ENCODE results near the gene DSTN. TPM values are rescaled to one million over a fixed set of nuclear protein-coding genes. Genes with fewer than 3 reads are reported as not detected.
"Not testable (repeated sequence)": the region's sequence is repeated elsewhere in the genome, so short reads cannot be mapped to it uniquely, and the experiment has no call there.

The DSTN gene
- total RNA-seq, 1 donor, result 27.6 TPM

DNA sequence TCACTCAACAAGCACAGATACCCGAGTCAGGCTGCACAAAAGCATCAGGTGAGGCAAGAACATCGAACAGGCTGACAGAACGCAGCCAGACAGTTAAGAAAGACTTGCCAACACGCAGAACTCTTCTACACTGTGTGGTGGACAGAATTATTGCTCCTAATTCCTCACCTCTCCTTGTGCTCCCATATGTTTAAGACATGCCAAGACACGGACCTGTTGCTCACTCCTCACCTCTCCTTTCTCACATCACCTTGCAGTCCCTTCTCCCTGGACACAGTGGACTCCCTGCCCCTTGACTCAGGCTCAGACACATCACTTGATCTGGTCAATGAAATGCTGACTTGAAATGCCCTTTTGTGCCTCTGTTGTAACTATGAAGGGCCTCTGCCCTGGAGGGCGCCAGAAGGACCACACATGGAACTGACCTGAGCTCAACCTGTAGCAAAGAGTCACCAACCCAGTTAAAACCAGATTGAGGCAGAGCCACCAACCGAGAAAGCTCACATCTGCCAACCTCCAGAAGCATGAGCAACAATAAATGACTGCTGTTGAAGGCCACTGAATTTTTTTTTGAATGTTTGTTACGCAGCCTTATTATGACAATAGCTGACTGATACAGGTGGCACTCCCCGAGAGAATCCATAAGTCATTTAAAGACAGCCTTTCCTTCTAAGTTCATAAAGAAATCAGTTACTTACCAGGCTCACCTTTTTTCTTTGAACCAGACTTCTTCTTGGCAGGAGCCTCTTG is 88.2 kb downstream of the DSTN start:
- no peak overlapping the region for H3K4me3 ChIP-seq (ENCODE audit: low read length)
- H3K27me3 ChIP-seq (ENCODE audit: insufficient read depth, low read length), result no peaks in the 10 kb centered on the region
- peaks cover 8% of the 10 kb centered on the region for H3K4me1 ChIP-seq (ENCODE audit: insufficient read depth, low read length)
- no peaks in the 10 kb centered on the region for H3K9me3 ChIP-seq (ENCODE audit: low read depth, low read length)

GRCh38 chr20:17658648-17658993 is 88.7 kb downstream of the DSTN start:
- peaks cover 8% of the 10 kb centered on the region for H3K4me1 ChIP-seq (ENCODE audit: insufficient read depth, low read length)
- no peaks in the 10 kb centered on the region for H3K27me3 ChIP-seq (ENCODE audit: insufficient read depth, low read length)
- H3K9me3 ChIP-seq (ENCODE audit: low read depth, low read length), result no peaks in the 10 kb centered on the region

GRCh38 chr20:17659344-17659743 is 89.5 kb downstream of the DSTN start:
- peaks cover 13% of the 10 kb centered on the region for H3K4me1 ChIP-seq (ENCODE audit: insufficient read depth, low read length)
- not testable (repeated sequence) for H3K4me3 ChIP-seq (ENCODE audit: low read length); H3K27me3 ChIP-seq (ENCODE audit: insufficient read depth, low read length); H3K9me3 ChIP-seq (ENCODE audit: low read depth, low read length)

More at GRCh38 chr20:17658648-17658993, 88.7 kb downstream of the DSTN start:
- no peak overlapping the region for H3K4me3 ChIP-seq (ENCODE audit: low read length)

Other genes starting within 250 kb of the DSTN start
- gene BFSP1, start 38.7 kb upstream of the DSTN start, total RNA-seq, result 0.84 TPM
- 16.4 TPM for gene RRBP1, start 112.2 kb downstream of the DSTN start, total RNA-seq
- gene BANF2, start 129.9 kb downstream of the DSTN start, total RNA-seq, result not detected